Breast epithelium (tissue), 4 donors: ENCODE measurements around the gene IGFBPL1. TPM values are rescaled to one million over a fixed set of nuclear protein-coding genes. Genes with fewer than 3 reads are reported as not detected.
A peak's percentile ranks its signal among the peaks of the same experiment; 100 is the strongest.
"Not testable (repeated sequence)": the region's sequence is repeated elsewhere in the genome, so short reads cannot be mapped to it uniquely, and the experiment has no call there.

Experiments used
- DNase-seq, 2 donors: peaks; one replicate each; pipeline ENCODE4 v3.0.0-alpha.2; 2019; ENCODE audit warnings: low spot score in 2 of 2
- H3K27ac ChIP-seq, 2 donors: fragments of 200-600 bp; sonication (generic) in 1 of 2; one replicate each; pipeline ENCODE4 v1.5.1; 2016 to 2019; ENCODE audit warnings: mild to moderate bottlenecking in 1 of 2
- H3K27me3 ChIP-seq, 2 donors: fragments of 200-600 bp; sonication (generic) in 1 of 2; one replicate each; pipeline versions ENCODE4 v1.5.1 to v1.6.0; 2017 to 2019; ENCODE audit warnings: control low read depth in 1 of 2, mild to moderate bottlenecking in 1 of 2
- H3K36me3 ChIP-seq: fragments of 200-600 bp; one replicate; pipeline ENCODE4 v1.5.1; 2019
- H3K4me1 ChIP-seq, 2 donors: fragments of 200-600 bp; sonication (generic); one replicate each; pipeline ENCODE4 v1.5.1; 2016 to 2019; ENCODE audit warnings: control low read depth in 1 of 2
- H3K4me3 ChIP-seq, 3 donors: fragments of 200-600 bp; sonication (generic); 1 replicate in 2 of 3; 2 replicates in 1 of 3; pipeline ENCODE4 v1.5.1; 2016 to 2019; ENCODE audit warnings: mild to moderate bottlenecking in 3 of 3, moderate library complexity in 2 of 3
- H3K9me3 ChIP-seq, 2 donors: fragments of 200-600 bp; sonication (generic) in 1 of 2; one replicate each; pipeline ENCODE4 v1.5.1; 2016 to 2019; ENCODE audit warnings: control low read depth in 1 of 2
- POLR2A ChIP-seq: fragments of 450-650 bp; IDR thresholded peaks from one replicate; pipeline ENCODE4 v1.6.1; 2016; ENCODE audit warnings: antibody characterized with exemption, mild to moderate bottlenecking, moderate library complexity
- POLR2AphosphoS5 ChIP-seq, 3 donors: sonication (generic); formaldehyde crosslinking; IDR thresholded peaks; one replicate each; pipeline ENCODE4 v1.6.1; 2017; ENCODE audit warnings: antibody characterized with exemption in 3 of 3
- intact Hi-C: fragments of 100-400 bp; cut with DNase I; formaldehyde crosslinking; loops from one replicate; pipeline ENCODE4 v1.15.1; 2023; ENCODE audit warnings: low total_unique reads
- total RNA-seq, 3 donors: library from RNA; depleted of rRNA; stranded (reverse); fragments of >200 nt; gene quantifications; one replicate each; pipeline ENCODE4 v1.1.0, GENCODE V29; 2016
- TF ChIP-seq, protein P1 (sequence below), 3 donors: fragments of 450-650 bp; IDR thresholded peaks; one replicate each; pipeline ENCODE4 v1.5.1; 2016 to 2017; ENCODE audit warnings: antibody characterized with exemption in 3 of 3, mild to moderate bottlenecking in 3 of 3, moderate library complexity in 3 of 3

The IGFBPL1 gene
- total RNA-seq, 3 donors from 2014 or later: not detected

GRCh38 chr9:38384990-38385848, 39.0 kb downstream of the IGFBPL1 start:
- H3K27me3 ChIP-seq: no peaks in the 10 kb centered on the region
- intact Hi-C loops: loop anchor here (1.0 kb wide), 1 partner anchor 26 kb away; no protein-coding TSS in a partner anchor
- no peak overlapping the region for H3K27ac ChIP-seq
- no peak overlapping the region for H3K4me3 ChIP-seq
- no peak for DNase-seq
- TF ChIP-seq POLR2AphosphoS5 (IDR thresholded peaks at IDR 0.05) (no peak), POLR2A (no peak)
- TF ChIP-seq, protein P1, sequence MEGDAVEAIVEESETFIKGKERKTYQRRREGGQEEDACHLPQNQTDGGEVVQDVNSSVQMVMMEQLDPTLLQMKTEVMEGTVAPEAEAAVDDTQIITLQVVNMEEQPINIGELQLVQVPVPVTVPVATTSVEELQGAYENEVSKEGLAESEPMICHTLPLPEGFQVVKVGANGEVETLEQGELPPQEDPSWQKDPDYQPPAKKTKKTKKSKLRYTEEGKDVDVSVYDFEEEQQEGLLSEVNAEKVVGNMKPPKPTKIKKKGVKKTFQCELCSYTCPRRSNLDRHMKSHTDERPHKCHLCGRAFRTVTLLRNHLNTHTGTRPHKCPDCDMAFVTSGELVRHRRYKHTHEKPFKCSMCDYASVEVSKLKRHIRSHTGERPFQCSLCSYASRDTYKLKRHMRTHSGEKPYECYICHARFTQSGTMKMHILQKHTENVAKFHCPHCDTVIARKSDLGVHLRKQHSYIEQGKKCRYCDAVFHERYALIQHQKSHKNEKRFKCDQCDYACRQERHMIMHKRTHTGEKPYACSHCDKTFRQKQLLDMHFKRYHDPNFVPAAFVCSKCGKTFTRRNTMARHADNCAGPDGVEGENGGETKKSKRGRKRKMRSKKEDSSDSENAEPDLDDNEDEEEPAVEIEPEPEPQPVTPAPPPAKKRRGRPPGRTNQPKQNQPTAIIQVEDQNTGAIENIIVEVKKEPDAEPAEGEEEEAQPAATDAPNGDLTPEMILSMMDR (IDR thresholded peaks at IDR 0.05): no peak
- H3K9me3 ChIP-seq: peaks cover 7 to 10% of the 10 kb centered on the region in 2 donors
- no peaks in the 10 kb centered on the region for H3K36me3 ChIP-seq
- H3K4me1 ChIP-seq: peaks cover 0 to 4% of the 10 kb centered on the region in 2 donors

GRCh38 chr9:38382141-38382540, 42.1 kb downstream of the IGFBPL1 start:
- peaks cover 7 to 10% of the 10 kb centered on the region in 2 donors for H3K9me3 ChIP-seq
- H3K27me3 ChIP-seq: no peaks in the 10 kb centered on the region
- no peaks in the 10 kb centered on the region for H3K4me1 ChIP-seq
- H3K36me3 ChIP-seq: no peaks in the 10 kb centered on the region
- intact Hi-C loops: no loop called here
- no peak overlapping the region for H3K4me3 ChIP-seq
- H3K27ac ChIP-seq: no peak overlapping the region
- DNase-seq: no peak
- TF ChIP-seq POLR2AphosphoS5 (IDR thresholded peaks at IDR 0.05) (no peak), POLR2A (no peak)
- TF ChIP-seq, protein P1 (IDR thresholded peaks at IDR 0.05): no peak

DNA sequence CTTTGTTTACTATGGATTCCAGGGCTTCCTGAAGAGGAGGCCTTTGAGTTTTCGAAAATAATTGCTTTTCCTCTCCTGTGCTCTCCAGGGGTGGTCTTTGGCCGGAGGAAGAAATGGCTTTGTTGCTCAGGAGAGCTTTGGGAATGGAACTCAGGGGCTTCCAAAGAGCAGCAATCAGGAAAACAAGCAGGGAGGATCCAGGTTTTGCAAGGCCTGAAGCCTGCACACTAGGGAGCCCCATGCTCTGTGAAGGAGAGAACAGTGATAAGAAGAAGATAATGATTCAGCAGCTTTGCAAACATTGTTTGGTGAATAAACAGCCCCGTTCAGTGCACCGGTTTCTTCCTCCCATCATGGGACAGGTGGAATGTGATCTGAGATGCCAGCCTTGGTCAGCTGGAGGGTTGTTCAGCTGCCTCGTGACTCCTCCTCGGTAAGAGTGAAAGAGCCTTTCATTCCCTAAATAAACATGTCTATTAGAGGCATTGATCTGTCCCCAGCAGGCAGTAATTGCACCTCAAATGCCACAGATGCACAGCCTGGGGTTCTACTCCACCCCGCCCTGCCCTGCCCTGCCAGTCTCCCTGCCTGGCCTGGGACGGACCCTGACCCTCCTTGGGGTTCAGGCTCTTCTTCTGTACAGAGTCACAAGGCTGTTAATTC, 43.3 kb downstream of the IGFBPL1 start:
- no peak for TF ChIP-seq POLR2A
- no peak for TF ChIP-seq POLR2AphosphoS5 (IDR thresholded peaks at IDR 0.05)
- TF ChIP-seq, protein P1 (IDR thresholded peaks at IDR 0.05): no peak
- H3K4me3 ChIP-seq: no peak overlapping the region
- no peaks in the 10 kb centered on the region for H3K36me3 ChIP-seq
- H3K4me1 ChIP-seq: no peaks in the 10 kb centered on the region
- intact Hi-C loops: no loop called here
- peaks cover 7 to 10% of the 10 kb centered on the region in 2 donors for H3K9me3 ChIP-seq
- peak overlapping the region in 1 of 2 donors; percentile 25 for H3K27ac ChIP-seq
- H3K27me3 ChIP-seq: no peaks in the 10 kb centered on the region
- DNase-seq: peak in 1 of 2 donors; percentile 41

DNA sequence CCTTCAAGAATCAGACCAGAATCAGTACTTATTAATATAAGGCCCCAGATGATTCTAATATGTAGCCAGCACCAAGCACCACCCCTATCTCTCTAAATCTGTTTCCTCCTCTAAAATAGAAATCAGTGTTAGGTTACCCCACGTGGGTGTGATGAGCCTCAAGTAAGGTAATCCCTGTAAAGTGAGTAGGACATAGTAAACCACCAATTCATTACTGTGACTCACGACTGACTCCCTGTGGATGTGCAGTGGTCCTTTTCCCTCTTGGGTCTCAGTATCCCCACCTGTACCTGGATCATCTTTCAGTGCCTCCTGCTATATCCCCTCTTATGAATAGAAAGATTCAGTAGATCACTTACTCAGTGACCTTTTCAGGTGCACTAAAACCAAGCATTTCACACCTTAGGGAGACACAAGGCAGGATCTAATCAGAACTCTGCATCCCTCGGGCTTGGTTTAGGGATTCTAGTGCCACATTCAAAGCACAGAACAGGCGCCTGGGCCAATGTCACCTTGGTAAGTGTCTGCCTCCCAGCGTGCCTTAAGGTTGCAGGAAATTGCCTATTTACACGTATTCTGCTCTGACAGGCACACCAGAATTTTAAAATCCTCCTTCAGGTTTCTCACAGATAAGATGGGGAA, 43.9 kb downstream of the IGFBPL1 start:
- no peaks in the 10 kb centered on the region for H3K27me3 ChIP-seq
- TF ChIP-seq, protein P1 (IDR thresholded peaks at IDR 0.05): no peak
- TF ChIP-seq POLR2AphosphoS5 (IDR thresholded peaks at IDR 0.05) (no peak), POLR2A (no peak)
- no peak overlapping the region for H3K27ac ChIP-seq
- intact Hi-C loops: no loop called here
- DNase-seq: no peak
- peaks cover 7 to 10% of the 10 kb centered on the region in 2 donors for H3K9me3 ChIP-seq
- no peaks in the 10 kb centered on the region for H3K36me3 ChIP-seq
- no peaks in the 10 kb centered on the region for H3K4me1 ChIP-seq
- H3K4me3 ChIP-seq: no peak overlapping the region

- H3K4me3 ChIP-seq, H3K27me3 ChIP-seq, H3K27ac ChIP-seq, DNase-seq, H3K36me3 ChIP-seq, H3K4me1 ChIP-seq, intact Hi-C loops, H3K9me3 ChIP-seq: not testable (repeated sequence)
Observed at GRCh38 chr9:38377336-38378083, 46.7 kb downstream of the IGFBPL1 start.
